HEK293 (cell line): ENCODE measurements around the gene KREMEN1.

Experiments used
- CTCF ChIP-seq: fragments of 450-650 bp; formaldehyde crosslinking; IDR thresholded peaks from 2 replicates; pipeline ENCODE4 v1.5.1; 2016; ENCODE audit warnings: missing biosample characterization, missing genetic modification characterization
- KLF16 ChIP-seq: fragments of 450-650 bp; formaldehyde crosslinking; IDR thresholded peaks from 2 replicates; pipeline ENCODE4 v1.5.1; 2017; ENCODE audit warnings: missing biosample characterization, missing genetic modification characterization
- KLF7 ChIP-seq: fragments of 450-650 bp; formaldehyde crosslinking; IDR thresholded peaks from 2 replicates; pipeline ENCODE4 v1.5.1; 2016; ENCODE audit warnings: missing biosample characterization, missing genetic modification characterization, borderline replicate concordance
- PATZ1 ChIP-seq: fragments of 450-650 bp; formaldehyde crosslinking; IDR thresholded peaks from 2 replicates; pipeline ENCODE4 v1.5.1; 2016; ENCODE audit warnings: missing biosample characterization, missing genetic modification characterization
- PRDM10 ChIP-seq: fragments of 450-650 bp; formaldehyde crosslinking; IDR thresholded peaks from 2 replicates; pipeline ENCODE4 v1.5.1; 2016; ENCODE audit warnings: missing biosample characterization, missing genetic modification characterization
- ZBTB26 ChIP-seq: fragments of 450-650 bp; formaldehyde crosslinking; optimal IDR thresholded peaks from 2 replicates; pipeline ENCODE3; 2016; ENCODE audit warnings: missing biosample characterization, mild to moderate bottlenecking, missing genetic modification characterization
- ZBTB44 ChIP-seq: fragments of 450-650 bp; IDR thresholded peaks from 2 replicates; pipeline ENCODE4 v1.5.1; 2018; ENCODE audit warnings: missing biosample characterization, mild to moderate bottlenecking, missing genetic modification characterization
- ZBTB8A ChIP-seq: fragments of 450-650 bp; formaldehyde crosslinking; IDR thresholded peaks from 2 replicates; pipeline ENCODE4 v1.5.1; 2016; ENCODE audit warnings: missing biosample characterization, missing genetic modification characterization
- ZEB2 ChIP-seq: fragments of 450-650 bp; formaldehyde crosslinking; IDR thresholded peaks from 2 replicates; pipeline ENCODE4 v1.5.1; 2016; ENCODE audit warnings: missing biosample characterization, missing genetic modification characterization
- ZFP41 ChIP-seq: fragments of 450-650 bp; formaldehyde crosslinking; IDR thresholded peaks from 2 replicates; pipeline ENCODE4 v1.5.1; 2016; ENCODE audit warnings: missing biosample characterization, missing genetic modification characterization, borderline replicate concordance
- ZNF140 ChIP-seq: fragments of 450-650 bp; formaldehyde crosslinking; IDR thresholded peaks from 2 replicates; pipeline ENCODE4 v1.5.1; 2016; ENCODE audit warnings: missing biosample characterization, missing genetic modification characterization
- ZNF155 ChIP-seq: fragments of 450-650 bp; formaldehyde crosslinking; IDR thresholded peaks from 2 replicates; pipeline ENCODE4 v1.5.1; 2016; ENCODE audit warnings: missing biosample characterization, missing genetic modification characterization
- ZNF184 ChIP-seq: fragments of 450-650 bp; IDR thresholded peaks from 2 replicates; pipeline ENCODE4 v1.5.1; 2018; ENCODE audit warnings: missing biosample characterization, mild to moderate bottlenecking, missing genetic modification characterization
- ZNF19 ChIP-seq: fragments of 450-650 bp; formaldehyde crosslinking; IDR thresholded peaks from 2 replicates; pipeline ENCODE4; 2016; ENCODE audit warnings: missing biosample characterization, missing genetic modification characterization, low read depth
- ZNF2 ChIP-seq: fragments of 450-650 bp; formaldehyde crosslinking; IDR thresholded peaks from 2 replicates; pipeline ENCODE4 v1.5.1; 2016; ENCODE audit warnings: missing biosample characterization, missing genetic modification characterization
- ZNF202 ChIP-seq: fragments of 450-650 bp; formaldehyde crosslinking; IDR thresholded peaks from 2 replicates; pipeline ENCODE4 v1.5.1; 2016; ENCODE audit warnings: missing biosample characterization, missing genetic modification characterization, borderline replicate concordance
- ZNF211 ChIP-seq: fragments of 450-650 bp; formaldehyde crosslinking; IDR thresholded peaks from 2 replicates; pipeline ENCODE4 v1.5.1; 2016; ENCODE audit warnings: low read depth, missing biosample characterization, missing genetic modification characterization
- ZNF266 ChIP-seq: fragments of 450-650 bp; formaldehyde crosslinking; IDR thresholded peaks from 2 replicates; pipeline ENCODE4 v1.5.1; 2016; ENCODE audit warnings: missing biosample characterization, missing genetic modification characterization, low read depth
- ZNF341 ChIP-seq: fragments of 450-650 bp; formaldehyde crosslinking; IDR thresholded peaks from 2 replicates; pipeline ENCODE4; 2016; ENCODE audit warnings: low read depth, missing biosample characterization, missing genetic modification characterization
- ZNF362 ChIP-seq: fragments of 450-650 bp; formaldehyde crosslinking; IDR thresholded peaks from 2 replicates; pipeline ENCODE4 v1.5.1; 2016; ENCODE audit warnings: missing biosample characterization, missing genetic modification characterization
- ZNF37A ChIP-seq: fragments of 450-650 bp; IDR thresholded peaks from 2 replicates; pipeline ENCODE4 v1.5.1; 2018; ENCODE audit warnings: missing biosample characterization, missing genetic modification characterization
- ZNF394 ChIP-seq: fragments of 450-650 bp; formaldehyde crosslinking; IDR thresholded peaks from 2 replicates; pipeline ENCODE4 v1.5.1; 2016; ENCODE audit warnings: missing biosample characterization, missing genetic modification characterization, mild to moderate bottlenecking, moderate library complexity, borderline replicate concordance
- ZNF404 ChIP-seq: fragments of 450-650 bp; formaldehyde crosslinking; IDR thresholded peaks from 2 replicates; pipeline ENCODE4 v1.5.1; 2017; ENCODE audit warnings: missing biosample characterization, missing genetic modification characterization
- ZNF416 ChIP-seq: fragments of 450-650 bp; formaldehyde crosslinking; IDR thresholded peaks from 2 replicates; pipeline ENCODE4 v1.5.1; 2016; ENCODE audit warnings: missing biosample characterization, missing genetic modification characterization
- ZNF529 ChIP-seq: fragments of 450-650 bp; formaldehyde crosslinking; IDR thresholded peaks from 2 replicates; pipeline ENCODE4 v1.5.1; 2017; ENCODE audit warnings: missing genetic modification characterization, missing biosample characterization; ENCODE audit not compliant: insufficient replicate concordance
- ZNF585B ChIP-seq: fragments of 450-650 bp; formaldehyde crosslinking; IDR thresholded peaks from 2 replicates; pipeline ENCODE4 v1.5.1; 2016; ENCODE audit warnings: missing biosample characterization, missing genetic modification characterization
- ZNF704 ChIP-seq: fragments of 450-650 bp; formaldehyde crosslinking; IDR thresholded peaks from 2 replicates; pipeline ENCODE4 v1.5.1; 2016; ENCODE audit warnings: missing biosample characterization, missing genetic modification characterization
- ZNF747 ChIP-seq: fragments of 450-650 bp; formaldehyde crosslinking; IDR thresholded peaks from 2 replicates; pipeline ENCODE4 v1.5.1; 2016; ENCODE audit warnings: missing biosample characterization, missing genetic modification characterization
- ZNF768 ChIP-seq: fragments of 450-650 bp; formaldehyde crosslinking; IDR thresholded peaks from 2 replicates; pipeline ENCODE4 v1.5.1; 2018; ENCODE audit warnings: missing biosample characterization, mild to moderate bottlenecking, missing genetic modification characterization

The KREMEN1 gene

GRCh38 chr22:29061773-29062172 is 11.1 kb upstream of the KREMEN1 start, which contains the start of gene C22orf31 (continued):
- TF ChIP-seq ZNF184 (tag by site-specific recombination) (no peak), ZNF404 (tag by site-specific recombination) (no peak), ZNF341 (no peak), ZEB2 (tag by site-specific recombination) (0 out of 2 replicates have a peak, but pooled peaks have one; percentile 61), KLF7 (tag by site-specific recombination) (no peak), KLF16 (tag by site-specific recombination) (peak; percentile 56; the same call in 1 of the 2 replicates), ZNF394 (tag by site-specific recombination) (no peak), ZNF266 (tag by site-specific recombination) (no peak), ZNF202 (tag by site-specific recombination) (no peak), ZNF529 (tag by site-specific recombination) (no peak), PATZ1 (tag by site-specific recombination) (no peak), ZBTB8A (tag by site-specific recombination) (no peak), ZNF585B (no peak), ZFP41 (tag by site-specific recombination) (no peak), ZBTB26 (tag by site-specific recombination) (no peak), ZNF155 (tag by site-specific recombination) (no peak), ZNF211 (tag by site-specific recombination) (no peak), ZNF416 (tag by site-specific recombination) (no peak), ZNF704 (tag by site-specific recombination) (no peak), ZNF140 (tag by site-specific recombination) (no peak), ZNF747 (tag by site-specific recombination) (no peak), CTCF (no peak), ZNF2 (peak; percentile 42; the same call in 1 of the 2 replicates), ZNF19 (tag by site-specific recombination) (no peak), ZBTB44 (tag by site-specific recombination) (no peak), ZNF768 (tag by site-specific recombination) (no peak), ZNF37A (no peak), ZNF362 (no peak), PRDM10 (no peak)
